Measurements from ENCODE around the gene CPSF2.

DNA sequence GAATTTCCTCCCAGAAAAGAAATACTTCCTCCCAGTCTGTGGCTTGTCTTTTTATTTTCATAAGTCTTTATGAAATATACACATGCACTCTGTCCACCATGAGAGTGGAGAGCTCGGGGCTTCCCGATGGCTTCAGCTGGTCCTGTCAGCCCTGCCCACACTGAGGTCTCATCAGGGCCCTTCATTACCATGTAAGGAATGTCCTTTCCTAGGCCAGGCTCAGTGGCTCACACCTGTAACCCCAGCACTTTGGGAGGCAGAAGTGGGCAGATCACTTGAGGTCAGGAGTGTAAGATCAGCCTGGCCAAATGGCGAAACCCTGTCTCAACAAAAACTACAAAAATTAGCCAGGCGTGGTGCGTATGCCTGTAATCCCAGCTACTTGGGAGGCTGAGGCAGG, 77.0 kb downstream of the CPSF2 start:
- TF ChIP-seq, protein P1, sequence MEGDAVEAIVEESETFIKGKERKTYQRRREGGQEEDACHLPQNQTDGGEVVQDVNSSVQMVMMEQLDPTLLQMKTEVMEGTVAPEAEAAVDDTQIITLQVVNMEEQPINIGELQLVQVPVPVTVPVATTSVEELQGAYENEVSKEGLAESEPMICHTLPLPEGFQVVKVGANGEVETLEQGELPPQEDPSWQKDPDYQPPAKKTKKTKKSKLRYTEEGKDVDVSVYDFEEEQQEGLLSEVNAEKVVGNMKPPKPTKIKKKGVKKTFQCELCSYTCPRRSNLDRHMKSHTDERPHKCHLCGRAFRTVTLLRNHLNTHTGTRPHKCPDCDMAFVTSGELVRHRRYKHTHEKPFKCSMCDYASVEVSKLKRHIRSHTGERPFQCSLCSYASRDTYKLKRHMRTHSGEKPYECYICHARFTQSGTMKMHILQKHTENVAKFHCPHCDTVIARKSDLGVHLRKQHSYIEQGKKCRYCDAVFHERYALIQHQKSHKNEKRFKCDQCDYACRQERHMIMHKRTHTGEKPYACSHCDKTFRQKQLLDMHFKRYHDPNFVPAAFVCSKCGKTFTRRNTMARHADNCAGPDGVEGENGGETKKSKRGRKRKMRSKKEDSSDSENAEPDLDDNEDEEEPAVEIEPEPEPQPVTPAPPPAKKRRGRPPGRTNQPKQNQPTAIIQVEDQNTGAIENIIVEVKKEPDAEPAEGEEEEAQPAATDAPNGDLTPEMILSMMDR (IDR thresholded peaks at IDR 0.05; ENCODE audit: low read depth, low read length, poor library complexity, severe bottlenecking), result no peak
- no peak for TF ChIP-seq EZH2phosphoT487 (IDR thresholded peaks at IDR 0.05; ENCODE audit: borderline replicate concordance, low read length)
